Measurements from ENCODE around the gene CTNNA3. TPM values are rescaled to one million over a fixed set of nuclear protein-coding genes. Genes with fewer than 3 reads are reported as not detected.

Gene CTNNA3
- total and polyA plus RNA-seq, 4 donors: under 0.01 to 39.8 (median 0.09) TPM

- 60% methylated on average over 2 of the region's 2 CpGs for WGBS, 2 donors
- Histone ChIP-seq H3K27ac (ENCODE audit: low read depth in 1 of 2, low read length in 1 of 2) (no peak overlapping the region), H3K27me3 (ENCODE audit: control insufficient read depth in 3 of 3, insufficient read depth in 3 of 3, low read length in 2 of 3) (no peaks in the 10 kb centered on the region), H3K4me1 (ENCODE audit: control insufficient read depth in 5 of 5, insufficient read depth in 5 of 5, low read length in 5 of 5) (no peaks in the 10 kb centered on the region), H3K36me3 (ENCODE audit: control insufficient read depth in 4 of 4, insufficient read depth in 4 of 4, low read length in 4 of 4) (no peaks in the 10 kb centered on the region), H3K9ac (ENCODE audit: insufficient read depth in 1 of 2, low read length in 2 of 2) (no peak overlapping the region), H3K9me3 (ENCODE audit: control insufficient read depth in 4 of 4, insufficient read depth in 3 of 4, low read length in 3 of 4) (peaks cover 0 to 4% (median 2%) of the 10 kb centered on the region in 4 donors), H3K4me3 (no peak overlapping the region)
- no peak for TF ChIP-seq CTCF (IDR thresholded peaks at IDR 0.05; ENCODE audit: control extremely low read depth, extremely low read depth)
- ATAC-seq (ENCODE audit: insufficient read depth, low FRiP score): no peak
- no peak for DNase-seq
These were observed 1182.5 kb downstream of the CTNNA3 start for GRCh38 chr10:66513504-66513903.

- no peaks in the 10 kb centered on the region for H3K27me3 ChIP-seq (ENCODE audit: control insufficient read depth in 3 of 3, insufficient read depth in 3 of 3, low read length in 2 of 3)
- no peak overlapping the region for H3K27ac ChIP-seq (ENCODE audit: low read depth in 1 of 2, low read length in 1 of 2)
- no peak for DNase-seq
- 95 to 99% methylated on average over 2 of the region's 2 CpGs for WGBS, 2 donors
- no peak for ATAC-seq (ENCODE audit: insufficient read depth, low FRiP score)
- H3K9ac ChIP-seq (ENCODE audit: insufficient read depth in 1 of 2, low read length in 2 of 2): no peak overlapping the region
- H3K4me3 ChIP-seq: no peak overlapping the region
- no peaks in the 10 kb centered on the region for H3K4me1 ChIP-seq (ENCODE audit: control insufficient read depth in 5 of 5, insufficient read depth in 5 of 5, low read length in 5 of 5)
- no peaks in the 10 kb centered on the region for H3K9me3 ChIP-seq (ENCODE audit: control insufficient read depth in 4 of 4, insufficient read depth in 3 of 4, low read length in 3 of 4)
- H3K36me3 ChIP-seq (ENCODE audit: control insufficient read depth in 4 of 4, insufficient read depth in 4 of 4, low read length in 4 of 4): no peaks in the 10 kb centered on the region
- TF ChIP-seq CTCF (IDR thresholded peaks at IDR 0.05; ENCODE audit: control extremely low read depth, extremely low read depth): no peak
These were observed 1190.9 kb downstream of the CTNNA3 start for GRCh38 chr10:66505003-66505657.

GRCh38 chr10:66501356-66501755, 1194.6 kb downstream of the CTNNA3 start:
- Histone ChIP-seq H3K27ac (ENCODE audit: low read depth in 1 of 2, low read length in 1 of 2) (no peak overlapping the region), H3K4me1 (ENCODE audit: control insufficient read depth in 5 of 5, insufficient read depth in 5 of 5, low read length in 5 of 5) (no peaks in the 10 kb centered on the region), H3K36me3 (ENCODE audit: control insufficient read depth in 4 of 4, insufficient read depth in 4 of 4, low read length in 4 of 4) (no peaks in the 10 kb centered on the region), H3K9ac (ENCODE audit: insufficient read depth in 1 of 2, low read length in 2 of 2) (no peak overlapping the region), H3K9me3 (ENCODE audit: control insufficient read depth in 4 of 4, insufficient read depth in 3 of 4, low read length in 3 of 4) (no peaks in the 10 kb centered on the region), H3K27me3 (ENCODE audit: control insufficient read depth in 3 of 3, insufficient read depth in 3 of 3, low read length in 2 of 3) (no peaks in the 10 kb centered on the region), H3K4me3 (no peak overlapping the region)
- WGBS, 2 donors: 76 to 83% methylated on average over 2 of the region's 2 CpGs
- ATAC-seq (ENCODE audit: insufficient read depth, low FRiP score): no peak
- TF ChIP-seq CTCF (IDR thresholded peaks at IDR 0.05; ENCODE audit: control extremely low read depth, extremely low read depth): no peak
- no peak for DNase-seq

- no peaks in the 10 kb centered on the region for H3K4me1 ChIP-seq (ENCODE audit: control insufficient read depth in 5 of 5, insufficient read depth in 5 of 5, low read length in 5 of 5)
- H3K27me3 ChIP-seq (ENCODE audit: control insufficient read depth in 3 of 3, insufficient read depth in 3 of 3, low read length in 2 of 3): no peaks in the 10 kb centered on the region
- no peaks in the 10 kb centered on the region for H3K36me3 ChIP-seq (ENCODE audit: control insufficient read depth in 4 of 4, insufficient read depth in 4 of 4, low read length in 4 of 4)
- no peak for TF ChIP-seq CTCF (IDR thresholded peaks at IDR 0.05; ENCODE audit: control extremely low read depth, extremely low read depth)
- DNase-seq: no peak
- no peak overlapping the region for H3K4me3 ChIP-seq
- H3K9me3 ChIP-seq (ENCODE audit: control insufficient read depth in 4 of 4, insufficient read depth in 3 of 4, low read length in 3 of 4): no peaks in the 10 kb centered on the region
- H3K27ac ChIP-seq (ENCODE audit: low read depth in 1 of 2, low read length in 1 of 2): no peak overlapping the region
- H3K9ac ChIP-seq (ENCODE audit: insufficient read depth in 1 of 2, low read length in 2 of 2): no peak overlapping the region
- ATAC-seq (ENCODE audit: insufficient read depth, low FRiP score): no peak
These were observed 1212.0 kb downstream of the CTNNA3 start for GRCh38 chr10:66483966-66484365.
